ENCODE data around the gene RASA1.
A peak's percentile ranks its signal among the peaks of the same experiment; 100 is the strongest.

- peak; percentile 85 for TF ChIP-seq CTCF (conservative IDR thresholded peaks at IDR 0.05)
- TF ChIP-seq ZFX (IDR thresholded peaks at IDR 0.05): no peak
Measured at GRCh38 chr5:87400305-87400899, 132.7 kb downstream of the RASA1 start.

Data from C4-2B (cell line).